ENCODE data around the gene CADM1. TPM values are rescaled to one million over a fixed set of nuclear protein-coding genes. Genes with fewer than 3 reads are reported as not detected.

Gene CADM1
- total and polyA plus RNA-seq, 8 donors, result 0.58 to 29.7 (median 5.3) TPM

GRCh38 chr11:115282923-115283322 is 221.3 kb downstream of the CADM1 start:
- Histone ChIP-seq H3K4me3 (no peak overlapping the region), H3K36me3 (no peaks in the 10 kb centered on the region), H3K27ac (no peak overlapping the region), H3K4me1 (peaks cover 0 to 7% (median 0%) of the 10 kb centered on the region in 4 donors), H3K27me3 (no peaks in the 10 kb centered on the region), H3K9me3 (no peaks in the 10 kb centered on the region)
- WGBS, 5 donors, result 87 to 95% (median 92%) methylated on average over 4 of the region's 4 CpGs
- DNase-seq, result no peak
- TF ChIP-seq POLR2A (IDR thresholded peaks at IDR 0.05) (no peak), EP300 (IDR thresholded peaks at IDR 0.05) (no peak), CTCF (IDR thresholded peaks at IDR 0.05) (no peak), POLR2AphosphoS5 (IDR thresholded peaks at IDR 0.05) (no peak)
- intact Hi-C loops (cut with DNase I; ENCODE audit: low total_unique reads), result no loop called here

GRCh38 chr11:115280775-115281174 is 223.4 kb downstream of the CADM1 start:
- intact Hi-C loops (cut with DNase I; ENCODE audit: low total_unique reads), result no loop called here
- no peaks in the 10 kb centered on the region for H3K36me3 ChIP-seq
- no peak overlapping the region for H3K27ac ChIP-seq
- no peak overlapping the region for H3K4me3 ChIP-seq
- TF ChIP-seq POLR2AphosphoS5 (IDR thresholded peaks at IDR 0.05), result no peak
- TF ChIP-seq EP300 (IDR thresholded peaks at IDR 0.05), result no peak
- no peak for TF ChIP-seq POLR2A (IDR thresholded peaks at IDR 0.05)
- TF ChIP-seq CTCF (IDR thresholded peaks at IDR 0.05), result no peak
- peaks cover 0 to 7% (median 0%) of the 10 kb centered on the region in 4 donors for H3K4me1 ChIP-seq
- no peak for DNase-seq
- H3K27me3 ChIP-seq, result no peaks in the 10 kb centered on the region
- H3K9me3 ChIP-seq, result no peaks in the 10 kb centered on the region
- 47 to 56% (median 50%) methylated on average over 5 of the region's 5 CpGs for WGBS, 5 donors

GRCh38 chr11:115279813-115280761 is 224.1 kb downstream of the CADM1 start:
- Histone ChIP-seq H3K4me1 (peaks cover 0 to 7% (median 0%) of the 10 kb centered on the region in 4 donors), H3K27ac (no peak overlapping the region), H3K9me3 (no peaks in the 10 kb centered on the region), H3K4me3 (no peak overlapping the region), H3K36me3 (no peaks in the 10 kb centered on the region), H3K27me3 (no peaks in the 10 kb centered on the region)
- WGBS, 5 donors, result 59 to 67% (median 61%) methylated on average over 10 of the region's 10 CpGs
- intact Hi-C loops (cut with DNase I; ENCODE audit: low total_unique reads), result no loop called here
- DNase-seq, result peak in 1 of 2 donors; percentile 34
- TF ChIP-seq EP300 (IDR thresholded peaks at IDR 0.05) (no peak), POLR2AphosphoS5 (IDR thresholded peaks at IDR 0.05) (no peak), CTCF (IDR thresholded peaks at IDR 0.05) (no peak), POLR2A (IDR thresholded peaks at IDR 0.05) (no peak)

- no peak for DNase-seq
- no peaks in the 10 kb centered on the region for H3K36me3 ChIP-seq
- WGBS, 5 donors, result 82 to 96% (median 93%) methylated on average over 8 of the region's 8 CpGs
- intact Hi-C loops (cut with DNase I; ENCODE audit: low total_unique reads), result no loop called here
- H3K27ac ChIP-seq, result no peak overlapping the region
- no peaks in the 10 kb centered on the region for H3K9me3 ChIP-seq
- no peak overlapping the region for H3K4me3 ChIP-seq
- H3K4me1 ChIP-seq, result peaks cover 0 to 7% (median 0%) of the 10 kb centered on the region in 4 donors
- no peaks in the 10 kb centered on the region for H3K27me3 ChIP-seq
- TF ChIP-seq POLR2AphosphoS5 (IDR thresholded peaks at IDR 0.05), result no peak
- TF ChIP-seq CTCF (IDR thresholded peaks at IDR 0.05), result no peak
- TF ChIP-seq EP300 (IDR thresholded peaks at IDR 0.05), result no peak
- TF ChIP-seq POLR2A (IDR thresholded peaks at IDR 0.05), result no peak
Measured at GRCh38 chr11:115276799-115277198, 227.4 kb downstream of the CADM1 start.

Data from stomach (tissue), 9 donors.